HG03064 (cell line): ENCODE data around the gene NKX2-1.
"Not testable (repeated sequence)": the region's sequence is repeated elsewhere in the genome, so short reads cannot be mapped to it uniquely, and the experiment has no call there.

Source experiments
- ATAC-seq: cut with Tn5 transposase; IDR thresholded peaks from one replicate; pipeline ENCODE4 v1.9.1; 2021; ENCODE audit warnings: low read depth; ENCODE audit not compliant: unreplicated experiment

Gene NKX2-1

GRCh38 chr14:36519431-36520321 is at the start of gene NKX2-1:
NKX2-1 (minus strand) TSS chr14:36520232; CDS start chr14:36520129, 103 bp downstream.
- ATAC-seq = no peak

DNA sequence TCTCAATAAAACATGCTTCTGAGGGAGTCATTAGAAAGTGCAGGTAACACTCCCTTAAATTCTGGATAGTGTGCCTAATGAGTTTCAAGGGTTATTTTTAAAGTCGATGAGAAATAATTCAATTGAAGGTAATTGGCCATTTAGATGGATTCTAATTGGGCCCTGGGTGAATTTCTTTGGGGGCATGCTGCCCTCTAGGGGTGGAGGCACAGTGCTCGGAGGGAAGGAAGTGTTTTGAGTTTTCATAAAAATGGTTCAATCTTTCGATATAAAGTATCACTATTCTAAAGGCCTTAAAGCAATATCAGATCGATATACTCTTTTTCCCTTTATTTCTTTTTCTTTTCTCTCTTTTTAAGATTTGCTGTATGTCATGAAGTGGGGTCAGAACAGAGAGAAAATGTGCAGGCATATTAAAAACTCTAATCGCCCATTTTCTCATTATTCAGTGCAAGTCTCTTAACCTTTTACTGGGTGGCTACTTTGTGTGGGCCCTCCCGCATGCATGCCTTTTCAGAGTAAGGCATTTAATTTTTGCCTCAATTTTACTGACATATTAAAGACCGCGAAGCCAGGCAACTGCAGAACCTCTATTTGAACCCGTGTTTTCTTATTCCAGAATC is 36.9 kb upstream of the NKX2-1 start:
- ATAC-seq = no peak

- no peak for ATAC-seq
Observed at GRCh38 chr14:36555998-36556743, 36.1 kb upstream of the NKX2-1 start.

GRCh38 chr14:36553656-36554260 is 33.7 kb upstream of the NKX2-1 start:
- ATAC-seq = no peak

GRCh38 chr14:36550899-36551298 is 30.9 kb upstream of the NKX2-1 start:
- ATAC-seq = no peak

DNA sequence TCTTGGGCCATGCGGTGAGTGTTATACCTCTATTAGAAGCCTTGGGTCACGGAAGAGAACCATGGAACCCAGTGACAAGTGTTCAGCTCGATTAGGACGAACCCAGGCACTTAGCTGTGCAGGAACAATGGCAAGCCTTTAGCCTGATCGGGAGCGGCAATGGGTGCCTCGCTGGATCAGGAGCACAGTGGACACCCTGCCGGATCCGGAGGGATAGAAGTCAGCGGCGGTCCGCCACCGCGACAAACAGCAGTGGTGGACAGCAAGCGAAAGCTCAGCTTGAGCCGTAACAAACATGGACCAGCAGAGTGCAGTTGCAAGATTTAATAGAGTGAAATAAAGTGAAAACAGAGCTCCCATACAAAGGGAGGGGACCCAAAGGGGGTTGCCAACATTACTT is 24.2 kb upstream of the NKX2-1 start:
- not testable (repeated sequence) for ATAC-seq

DNA sequence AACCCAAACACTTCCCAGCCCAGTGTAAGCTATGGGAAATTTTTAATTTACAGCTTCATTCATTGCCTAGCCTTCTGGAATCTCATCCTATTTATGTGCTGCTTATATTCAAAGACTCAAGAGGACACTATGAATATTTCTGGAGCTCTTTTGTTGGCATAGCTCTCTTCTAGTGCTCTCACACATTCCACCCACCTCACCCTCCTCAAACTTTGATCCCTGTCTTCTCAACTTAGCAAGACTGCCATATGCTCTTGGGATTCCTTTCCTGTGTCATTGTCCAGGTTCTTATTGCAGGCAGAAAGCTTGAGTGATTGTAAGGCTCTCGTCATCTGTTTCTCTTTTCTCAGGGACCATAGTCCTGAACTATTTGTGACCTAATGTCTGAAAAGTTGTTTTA is 18.0 kb upstream of the NKX2-1 start:
- ATAC-seq = no peak

DNA sequence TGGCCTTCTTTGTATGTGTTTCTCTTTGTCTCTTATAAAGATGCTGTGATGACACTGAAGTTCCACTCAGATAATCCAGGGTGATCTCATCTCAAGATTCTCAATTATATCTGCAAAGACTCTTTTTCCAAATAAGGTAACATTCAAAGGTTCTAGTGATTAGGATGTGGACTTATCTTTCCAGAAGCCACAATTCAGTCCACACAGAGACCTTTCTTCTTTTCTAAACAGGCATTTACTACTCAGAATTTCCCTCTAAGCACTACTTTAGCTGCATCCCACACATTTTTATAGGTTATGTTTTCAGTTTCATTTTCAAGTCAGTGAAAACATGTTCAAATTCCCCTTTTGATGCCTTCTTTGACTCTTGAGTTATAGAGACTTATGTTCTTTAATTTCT is 9.0 kb upstream of the NKX2-1 start:
- ATAC-seq = no peak

GRCh38 chr14:36525746-36526099 is 5.7 kb upstream of the NKX2-1 start:
- no peak for ATAC-seq

DNA sequence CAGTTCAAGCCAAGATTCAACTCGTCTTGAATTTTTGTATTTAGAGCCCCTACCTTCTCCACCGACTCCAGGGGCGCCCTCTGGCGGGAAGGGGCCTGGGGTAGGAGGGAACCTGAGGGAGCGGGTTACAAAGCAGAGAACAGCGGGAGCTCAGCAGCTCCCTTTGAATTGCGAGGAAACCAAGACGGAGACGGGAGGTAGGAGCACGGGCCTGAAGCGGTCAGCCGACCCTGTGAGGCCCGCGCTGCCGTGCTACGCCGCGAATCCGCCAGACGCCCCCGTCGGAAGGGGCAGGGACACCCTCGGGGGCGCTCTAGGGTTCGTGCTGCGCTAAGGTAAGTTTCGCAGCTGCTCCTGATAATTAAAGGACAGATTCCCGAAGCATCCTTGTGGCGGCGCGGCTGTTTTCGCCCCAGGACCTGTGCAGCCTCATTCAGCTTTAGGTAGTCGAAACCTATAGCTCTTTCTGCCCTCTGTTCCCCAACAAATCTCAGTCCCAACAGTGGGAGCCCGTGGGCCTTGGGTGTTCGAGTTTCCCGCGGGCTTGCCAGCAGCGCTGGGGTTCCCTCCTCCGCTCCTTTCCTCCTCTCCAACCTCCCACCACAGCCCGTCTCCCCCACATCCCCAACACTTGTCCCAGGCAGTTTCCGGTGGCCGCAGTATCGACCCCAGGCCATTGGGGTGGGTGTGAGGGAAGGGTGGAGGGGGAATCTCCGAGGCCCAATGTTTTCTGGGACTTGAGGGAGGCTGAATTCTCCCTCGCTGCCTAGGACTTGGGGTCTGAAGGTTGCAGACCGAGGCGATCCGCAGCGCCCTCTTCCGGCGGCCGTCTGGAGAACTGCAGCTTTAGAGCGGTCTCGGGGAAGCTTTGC is 5.1 kb upstream of the NKX2-1 start:
- ATAC-seq = no peak

- ATAC-seq = no peak
Observed at GRCh38 chr14:36524220-36524837, 4.3 kb upstream of the NKX2-1 start.

GRCh38 chr14:36522972-36523715 is 3.1 kb upstream of the NKX2-1 start:
- ATAC-seq = no peak

DNA sequence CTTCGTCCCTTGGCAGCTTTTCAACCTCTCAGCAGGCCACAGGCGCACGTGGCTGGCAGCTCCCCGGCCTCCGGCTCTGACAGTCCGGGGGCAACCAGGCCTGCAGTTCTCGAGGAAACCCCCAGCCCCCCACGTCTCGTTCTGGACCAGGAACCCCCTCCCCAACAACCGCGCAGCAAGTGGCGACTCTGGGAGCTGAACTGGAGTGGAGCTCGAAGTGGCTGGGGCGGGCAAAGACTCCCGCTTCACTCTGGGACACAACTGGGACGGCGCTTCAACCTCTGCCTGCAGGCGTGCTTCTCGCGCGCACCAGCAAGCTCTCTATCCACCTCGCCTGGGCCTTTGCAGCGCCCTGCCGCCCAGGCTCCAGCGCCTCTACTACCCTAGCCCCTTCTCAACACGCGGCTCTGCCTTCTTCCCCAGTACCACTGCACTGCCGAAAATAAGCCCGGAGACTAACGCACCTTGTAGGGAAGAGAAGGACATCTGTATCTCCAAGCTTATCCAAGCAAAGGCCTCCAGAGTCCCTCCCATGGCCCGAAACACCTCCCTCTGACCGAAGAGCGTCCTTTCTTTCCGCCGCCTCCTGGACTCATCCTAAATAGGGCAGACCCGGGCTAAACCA is 2.4 kb upstream of the NKX2-1 start:
- ATAC-seq = no peak

DNA sequence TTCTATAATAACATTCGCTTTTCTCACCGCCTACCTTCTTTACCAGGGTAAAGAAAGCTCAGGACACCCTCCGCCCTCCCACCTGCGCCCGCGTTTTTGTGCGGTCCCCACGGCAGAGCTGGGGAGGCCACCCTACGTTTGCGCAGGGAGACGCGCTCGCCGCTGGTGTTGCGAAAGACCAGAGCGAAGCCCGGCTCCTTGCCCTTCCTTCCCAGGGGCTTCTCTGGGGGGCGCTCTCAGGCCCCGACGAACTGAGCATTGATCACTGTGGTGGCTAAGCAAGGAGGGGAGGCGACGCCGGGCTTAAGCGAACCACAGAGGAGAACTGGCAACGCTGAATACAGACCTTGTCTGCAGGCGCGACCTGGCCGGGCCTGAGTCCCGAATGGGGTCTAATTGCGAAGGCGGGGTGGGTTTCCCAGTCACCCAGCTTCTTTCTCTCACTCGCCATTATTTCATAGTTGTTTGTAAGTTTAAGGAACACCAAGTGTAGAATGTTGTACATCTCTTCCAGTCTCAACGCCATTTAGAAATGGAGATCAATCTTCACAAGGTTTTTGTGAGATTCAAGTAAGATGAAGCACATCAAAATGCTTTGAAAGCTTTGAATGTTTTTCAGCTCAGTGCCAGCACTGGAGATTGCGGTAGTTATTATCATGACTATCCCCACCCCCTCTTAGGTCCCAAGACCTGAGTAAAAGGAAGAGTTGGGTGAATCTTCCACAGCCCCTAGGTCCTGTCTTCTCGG is 1.7 kb upstream of the NKX2-1 start:
- no peak for ATAC-seq

DNA sequence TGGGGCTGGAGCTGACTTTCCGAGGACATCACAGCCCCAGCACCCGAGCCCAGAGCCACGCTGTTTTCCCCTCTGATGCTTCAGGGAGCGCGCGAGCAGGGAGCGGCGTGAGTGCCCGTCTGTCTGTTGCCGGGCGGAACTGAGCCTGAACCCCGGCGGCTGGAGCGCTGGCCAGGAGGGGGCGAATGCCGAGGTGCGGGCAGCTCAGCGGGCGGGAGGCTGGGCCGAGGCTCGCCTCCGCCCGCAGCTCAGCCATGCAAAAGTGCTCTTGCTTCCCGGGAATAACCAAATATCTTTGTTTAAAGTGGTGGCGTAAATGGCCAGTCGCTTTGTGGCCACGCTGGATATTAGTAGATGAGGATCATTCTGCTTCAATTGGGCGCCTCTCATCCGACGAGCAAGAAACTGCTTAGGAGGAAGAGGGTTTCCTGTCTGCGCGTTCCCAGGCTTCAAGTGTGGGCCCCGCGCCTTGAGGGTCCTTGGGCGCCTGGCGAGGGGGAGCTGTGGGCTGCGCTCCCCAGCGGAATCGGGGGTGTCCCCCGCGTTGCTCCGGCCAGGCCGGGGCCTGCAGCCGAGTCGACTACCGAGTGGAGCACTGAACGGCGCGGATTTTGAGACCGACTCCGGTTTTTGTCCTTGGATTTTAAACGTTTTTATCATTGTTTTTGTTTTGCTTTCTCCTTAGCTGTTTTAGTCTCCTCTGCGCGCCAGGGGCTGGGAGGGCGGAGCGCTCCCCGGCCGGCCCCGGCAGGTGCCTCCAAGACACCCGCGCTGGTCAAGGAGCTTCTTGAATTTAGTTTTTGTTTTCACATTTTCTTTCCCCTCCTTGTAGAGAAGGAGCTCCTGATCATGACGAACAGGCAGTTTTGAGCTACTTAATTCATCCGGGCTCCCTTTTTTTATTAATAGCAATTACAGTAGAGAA is 831 bp upstream of the NKX2-1 start:
- no peak for ATAC-seq

DNA sequence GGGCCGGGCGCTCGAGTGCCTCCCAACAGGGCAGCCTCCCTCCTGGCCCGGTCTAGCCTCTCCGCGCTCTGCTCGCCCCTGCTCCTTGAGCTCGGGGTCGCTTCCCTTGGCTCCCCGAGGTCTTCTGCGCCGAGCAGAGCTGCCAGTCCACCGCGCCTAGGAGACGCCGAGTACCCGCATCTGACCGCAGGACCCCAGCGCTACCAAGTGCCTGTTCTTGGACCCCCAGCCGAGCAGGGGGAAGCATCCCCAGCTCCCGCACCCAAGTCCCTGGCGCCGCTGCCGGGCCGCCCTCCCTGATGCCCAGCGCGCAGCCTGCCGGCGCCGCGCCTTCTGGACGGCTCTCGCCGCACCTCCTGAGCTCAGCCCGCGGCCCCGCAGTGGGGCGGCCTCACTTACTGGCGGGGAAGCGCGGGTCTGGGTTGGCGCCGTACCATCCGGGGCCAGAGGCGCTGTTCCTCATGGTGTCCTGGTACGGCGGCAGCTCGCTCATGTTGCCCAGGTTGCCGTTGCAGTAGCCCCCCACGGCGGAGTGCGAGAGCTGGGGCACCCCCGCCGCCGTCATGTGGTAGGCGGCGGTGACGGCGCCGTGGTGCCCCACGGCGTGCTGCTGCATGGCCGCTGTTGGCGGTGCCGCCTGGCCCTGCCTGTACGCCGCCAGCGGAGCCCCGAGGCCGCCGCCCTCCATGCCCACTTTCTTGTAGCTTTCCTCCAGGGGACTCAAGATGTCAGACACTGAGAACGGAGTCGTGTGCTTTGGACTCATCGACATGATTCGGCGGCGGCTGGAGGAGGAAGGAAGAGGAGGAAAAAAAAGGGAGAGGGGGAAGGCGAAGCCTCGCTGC is 1.2 kb downstream of the NKX2-1 start:
- ATAC-seq = no peak
